HG02884 (cell line): Measurements from ENCODE around the gene TBC1D22A.

Experiments used
- ATAC-seq: cut with Tn5 transposase; IDR thresholded peaks from one replicate; pipeline ENCODE4 v1.9.1; 2021; ENCODE audit warnings: mild to moderate bottlenecking, moderate library complexity; ENCODE audit not compliant: unreplicated experiment

Gene TBC1D22A

GRCh38 chr22:47001288-47001687 is 238.8 kb downstream of the TBC1D22A start:
- ATAC-seq = no peak

DNA sequence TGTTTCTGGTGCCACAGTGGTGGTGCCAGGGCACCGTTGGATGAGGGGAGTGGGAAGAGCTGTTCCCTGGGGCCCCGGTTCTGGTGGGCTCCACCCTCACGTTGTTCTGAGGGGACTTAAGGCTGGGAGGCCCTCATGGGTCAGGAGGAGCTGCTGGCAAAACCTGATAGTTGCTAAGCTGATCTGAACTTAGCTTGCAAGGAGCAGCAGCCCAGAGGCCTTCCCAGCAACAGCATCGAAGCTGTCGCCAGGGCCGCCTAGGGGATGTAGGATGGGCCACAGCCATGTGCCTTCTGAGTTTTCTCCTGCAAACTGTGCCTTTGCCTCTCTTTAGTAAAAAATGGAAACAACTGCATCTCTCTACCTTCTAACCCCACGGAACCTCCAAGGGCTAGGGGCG is 240.2 kb downstream of the TBC1D22A start:
- ATAC-seq = no peak

GRCh38 chr22:47005506-47006408 is 243.3 kb downstream of the TBC1D22A start:
- ATAC-seq = no peak

DNA sequence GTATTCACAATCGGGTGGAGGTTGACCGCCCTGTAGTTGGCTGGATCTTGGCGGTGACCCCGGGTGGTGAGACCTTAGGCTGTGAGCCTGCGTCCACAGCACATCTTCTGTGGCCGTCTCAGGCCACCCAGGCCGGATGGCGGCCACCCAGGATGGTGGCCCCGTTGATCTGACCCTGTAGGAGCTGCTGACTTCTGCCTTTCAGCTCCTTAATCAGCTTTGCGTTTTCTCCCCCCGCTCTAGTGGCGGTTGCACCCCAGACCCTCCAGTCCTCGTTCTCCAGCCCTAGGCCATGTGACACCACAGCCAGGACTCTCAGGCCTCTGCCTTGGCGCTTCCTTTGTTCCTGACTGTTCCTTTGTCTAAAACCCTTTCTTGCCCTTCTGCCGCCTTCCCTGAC is 244.0 kb downstream of the TBC1D22A start:
- ATAC-seq = no peak

- no peak for ATAC-seq
These were observed 244.4 kb downstream of the TBC1D22A start for GRCh38 chr22:47006869-47007268.

DNA sequence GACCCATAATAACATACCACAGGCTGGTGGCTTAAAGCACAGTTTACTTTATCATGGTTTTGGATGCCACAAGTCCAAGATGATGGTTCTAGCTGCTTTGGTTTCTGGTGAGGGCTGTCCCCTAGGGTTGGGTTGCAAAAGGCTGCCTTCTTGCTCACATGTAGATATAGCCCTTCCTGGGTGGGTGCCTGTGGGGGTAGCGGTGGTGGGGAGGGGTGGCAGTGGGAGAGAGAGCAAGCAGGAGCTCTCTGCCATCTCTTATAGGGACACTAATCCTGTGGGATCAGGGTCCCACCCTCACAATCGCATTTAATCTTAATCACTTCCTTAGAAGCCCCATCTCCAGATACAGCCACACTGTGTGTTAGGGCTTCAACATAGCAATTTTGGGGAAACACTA is 245.0 kb downstream of the TBC1D22A start:
- ATAC-seq = no peak

GRCh38 chr22:47008208-47008885 is 245.9 kb downstream of the TBC1D22A start:
- no peak for ATAC-seq

GRCh38 chr22:47009304-47010101 is 247.1 kb downstream of the TBC1D22A start:
- ATAC-seq = no peak

GRCh38 chr22:47010211-47010610 is 247.8 kb downstream of the TBC1D22A start:
- no peak for ATAC-seq

- no peak for ATAC-seq
These were observed 248.8 kb downstream of the TBC1D22A start for GRCh38 chr22:47011131-47011858.

- ATAC-seq = no peak
These were observed 249.4 kb downstream of the TBC1D22A start for GRCh38 chr22:47011859-47012258.

- ATAC-seq = no peak
These were observed 250.3 kb downstream of the TBC1D22A start for GRCh38 chr22:47012589-47013370.

- ATAC-seq = no peak
These were observed 251.6 kb downstream of the TBC1D22A start for GRCh38 chr22:47013861-47014635.

GRCh38 chr22:47014636-47015345 is 252.3 kb downstream of the TBC1D22A start:
- ATAC-seq = no peak

DNA sequence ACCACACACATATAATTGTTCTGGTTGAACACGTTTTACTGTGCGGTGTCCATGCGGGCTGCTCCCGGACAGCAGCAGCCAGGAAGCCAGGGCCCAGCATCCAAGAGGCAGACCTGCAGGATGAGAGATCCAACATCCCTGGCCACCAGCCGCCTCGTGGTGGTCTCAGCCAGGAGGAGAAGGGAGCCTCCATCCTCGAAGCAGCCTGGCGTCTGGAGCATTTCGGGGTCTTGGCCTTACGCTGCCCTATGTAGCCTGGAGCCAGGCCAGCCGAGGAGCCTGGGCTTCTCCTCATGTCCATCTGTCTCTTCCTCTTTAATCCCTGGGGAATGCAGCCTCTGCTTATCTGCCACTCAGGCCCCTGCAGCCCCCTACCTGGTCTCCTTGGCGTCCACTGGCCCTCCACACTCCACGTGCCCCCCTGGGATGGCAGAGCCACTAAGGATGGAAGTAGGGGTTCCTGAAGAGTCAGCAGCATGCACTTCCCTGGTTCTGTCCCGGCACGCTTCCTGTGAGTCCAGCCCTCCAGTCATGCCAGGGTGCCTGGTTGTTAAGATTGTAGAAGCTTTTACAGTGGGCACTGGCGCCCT is 253.2 kb downstream of the TBC1D22A start:
- ATAC-seq = no peak

GRCh38 chr22:47016631-47017030 is 254.2 kb downstream of the TBC1D22A start:
- no peak for ATAC-seq

DNA sequence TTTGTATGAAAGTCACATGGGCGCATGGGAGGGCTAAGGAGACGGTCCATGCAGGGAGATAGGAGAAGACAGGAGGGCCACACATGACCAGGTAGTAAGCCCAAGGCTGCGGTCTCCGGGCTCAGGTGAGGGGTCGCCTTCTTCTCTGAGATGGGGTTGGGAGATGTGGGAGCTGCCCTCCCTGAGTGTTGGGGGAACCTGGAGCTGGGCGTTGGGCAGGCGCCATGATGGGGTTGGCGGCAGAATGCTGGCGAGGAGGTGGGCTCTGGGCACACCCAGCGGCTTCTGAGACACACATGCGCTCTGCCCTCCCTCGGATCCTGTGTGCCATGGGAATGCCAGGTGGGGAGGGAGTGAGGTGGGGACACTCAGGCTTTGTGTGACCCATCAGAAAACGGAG is 254.8 kb downstream of the TBC1D22A start:
- ATAC-seq = no peak
